PC-3 (cell line): ENCODE results near the gene EGLN1.

ENCODE experiments used
- EZH2 ChIP-seq: fragments of 300-600 bp; sonication (generic); IDR thresholded peaks from one replicate; pipeline ENCODE4 v1.6.1; 2017; ENCODE audit warnings: antibody characterized with exemption, mild to moderate bottlenecking, low read length; ENCODE audit not compliant: unreplicated experiment
- TF ChIP-seq, protein P1 (sequence below): fragments of 300-600 bp; sonication (generic); conservative IDR thresholded peaks from 2 replicates; pipeline ENCODE4 v1.5.1; 2017; ENCODE audit warnings: antibody characterized with exemption, low read depth, mild to moderate bottlenecking, low read length

DNA sequence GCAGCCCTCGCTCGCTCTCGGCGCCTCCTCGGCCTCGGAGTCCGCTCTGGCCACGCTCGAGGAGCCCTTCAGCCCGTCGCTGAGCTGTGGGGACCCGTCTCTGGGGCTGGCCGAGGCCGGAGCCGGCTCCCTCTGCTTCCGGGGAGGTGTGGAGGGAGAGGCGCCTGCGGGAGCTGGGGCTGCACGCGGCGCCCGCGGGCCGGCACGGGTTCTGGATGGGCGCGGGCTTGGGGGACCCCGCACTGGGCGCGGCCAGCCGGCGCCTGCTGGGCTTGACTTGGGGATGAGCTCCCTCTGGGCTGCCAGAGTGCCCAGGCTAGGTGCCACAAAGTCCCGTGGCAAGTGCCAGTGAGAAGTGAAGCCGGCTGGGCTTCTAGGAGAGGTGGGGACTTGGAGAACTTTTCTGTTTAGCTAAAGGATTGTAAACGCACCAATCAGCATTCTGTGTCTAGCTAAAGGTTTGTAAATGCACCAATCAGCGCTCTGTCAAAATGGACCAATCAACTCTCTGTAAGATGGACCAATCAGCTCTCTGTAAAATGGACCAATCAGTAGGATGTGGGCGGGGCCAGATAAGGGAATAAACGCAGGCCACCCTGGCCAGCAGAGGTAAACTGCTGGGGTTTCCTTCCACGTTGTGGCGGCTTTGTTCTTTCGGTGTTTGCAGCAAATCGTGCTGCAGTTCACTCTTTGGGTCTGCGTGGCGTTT, 104.6 kb downstream of the EGLN1 start:
- TF ChIP-seq, protein P1, sequence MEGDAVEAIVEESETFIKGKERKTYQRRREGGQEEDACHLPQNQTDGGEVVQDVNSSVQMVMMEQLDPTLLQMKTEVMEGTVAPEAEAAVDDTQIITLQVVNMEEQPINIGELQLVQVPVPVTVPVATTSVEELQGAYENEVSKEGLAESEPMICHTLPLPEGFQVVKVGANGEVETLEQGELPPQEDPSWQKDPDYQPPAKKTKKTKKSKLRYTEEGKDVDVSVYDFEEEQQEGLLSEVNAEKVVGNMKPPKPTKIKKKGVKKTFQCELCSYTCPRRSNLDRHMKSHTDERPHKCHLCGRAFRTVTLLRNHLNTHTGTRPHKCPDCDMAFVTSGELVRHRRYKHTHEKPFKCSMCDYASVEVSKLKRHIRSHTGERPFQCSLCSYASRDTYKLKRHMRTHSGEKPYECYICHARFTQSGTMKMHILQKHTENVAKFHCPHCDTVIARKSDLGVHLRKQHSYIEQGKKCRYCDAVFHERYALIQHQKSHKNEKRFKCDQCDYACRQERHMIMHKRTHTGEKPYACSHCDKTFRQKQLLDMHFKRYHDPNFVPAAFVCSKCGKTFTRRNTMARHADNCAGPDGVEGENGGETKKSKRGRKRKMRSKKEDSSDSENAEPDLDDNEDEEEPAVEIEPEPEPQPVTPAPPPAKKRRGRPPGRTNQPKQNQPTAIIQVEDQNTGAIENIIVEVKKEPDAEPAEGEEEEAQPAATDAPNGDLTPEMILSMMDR = no peak
- TF ChIP-seq EZH2 = no peak
